H1 (cell line): ENCODE data around the gene BHLHE23. TPM values are rescaled to one million over a fixed set of nuclear protein-coding genes. Genes with fewer than 3 reads are reported as not detected.

Source experiments
- BCL11A ChIP-seq, 2 experiments: IDR thresholded peaks; one replicate each; pipeline ENCODE4 v1.6.1; 2011; ENCODE audit warnings: low read depth in 2 of 2, low read length in 2 of 2, mild to moderate bottlenecking in 2 of 2
- EP300 ChIP-seq, 2 experiments: IDR thresholded peaks; 1 replicate in 1 of 2; 2 replicates in 1 of 2; pipeline ENCODE4 v1.6.1; 2011 to 2012; ENCODE audit warnings: low read depth in 2 of 2, low read length in 2 of 2, mild to moderate bottlenecking in 2 of 2, borderline replicate concordance in 1 of 2, inconsistent platforms in 1 of 2, moderate library complexity in 1 of 2
- polyA plus RNA-seq, 7 experiments: library from polyadenylated mRNA; depleted of rRNA in 3 of 7; stranded (reverse) in 5 of 7; unstranded in 2 of 7; fragments of >200 nt in 5 of 7; fragments of 200-250 nt in 2 of 7; gene quantifications; 1 replicate in 5 of 7; 2 replicates in 1 of 7; 4 replicates in 1 of 7; pipeline versions ENCODE4 v1.2.1 to v1.2.3, GENCODE V29; 2011 to 2013; ENCODE audit warnings: missing spikeins in 2 of 7, mixed read lengths in 2 of 7
- total RNA-seq: library from RNA; stranded (reverse); fragmentation: NEBNext Ultra II Directional; extraction: Animal tissue kit (Norgen Biotek cat#: 25700); gene quantifications from 2 replicates; pipeline ENCODE4 v1.2.1, GENCODE V29; 2021

The BHLHE23 gene
- total and polyA plus RNA-seq, 2 of the 8 experiments (the other 6 are each of a cell fraction or from before 2014, with no cell fraction given): 0.47 TPM; not detected in 1

DNA sequence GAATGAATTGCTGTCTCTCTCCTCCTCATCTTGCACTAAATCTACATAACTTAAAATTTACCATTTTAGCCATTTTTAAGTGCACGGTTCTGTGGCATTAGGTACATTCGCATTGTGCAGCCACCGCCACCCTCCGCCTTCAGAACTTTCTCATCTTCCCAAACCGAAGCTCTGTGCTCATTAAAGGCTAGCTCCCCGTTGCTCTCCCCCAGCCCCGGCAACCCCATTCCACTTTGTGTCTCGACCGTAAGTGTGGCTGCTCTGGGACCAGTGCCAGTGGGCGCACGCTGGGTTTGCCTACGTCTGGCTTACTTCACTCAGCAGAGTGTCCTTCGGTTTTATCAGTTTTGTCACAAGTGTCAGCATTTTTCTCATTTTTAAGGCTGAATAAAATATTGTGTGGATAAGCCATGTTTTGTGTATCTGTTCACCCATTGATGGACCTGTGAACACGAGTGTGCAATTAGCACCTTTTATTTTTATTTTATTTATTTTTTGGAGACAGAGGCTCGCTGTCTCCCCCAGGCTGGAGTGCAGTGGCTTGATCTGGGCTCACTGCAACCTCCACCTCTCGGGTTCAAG lies 37.5 kb downstream of the BHLHE23 start (continued):
- TF ChIP-seq BCL11A (IDR thresholded peaks at IDR 0.05; ENCODE audit: low read depth in 2 of 2, low read length in 2 of 2) (no peak), EP300 (IDR thresholded peaks at IDR 0.05; ENCODE audit: borderline replicate concordance in 1 of 2, low read depth in 2 of 2, low read length in 2 of 2) (no peak)
